Astrocyte (in vitro differentiated cells and primary cell): Measurements from ENCODE around the gene TRPV2. TPM values are rescaled to one million over a fixed set of nuclear protein-coding genes. Genes with fewer than 3 reads are reported as not detected.

Experiments used
- DNase-seq: peaks from one replicate; pipeline ENCODE4 v3.0.0-alpha.2; 2010; ENCODE audit warnings: low read depth
- FAIRE-seq: peaks from 2 replicates; lab custom pipeline; 2011; peaks lifted over from hg19 to GRCh38; lab: Jason Lieb, UNC
- H2AFZ ChIP-seq: 2 replicates; pipeline ENCODE4 v1.6.0; 2012; ENCODE audit warnings: low read depth, low read length, inconsistent platforms
- H3K27ac ChIP-seq: 2 replicates; pipeline ENCODE4 v1.5.1; 2011; ENCODE audit warnings: low read depth, low read length, inconsistent platforms
- H3K27me3 ChIP-seq: 2 replicates; pipeline ENCODE4 v1.6.0; 2011; ENCODE audit warnings: low read length, inconsistent platforms; ENCODE audit not compliant: insufficient read depth
- H3K36me3 ChIP-seq: 2 replicates; pipeline ENCODE4 v1.5.1; 2011; ENCODE audit warnings: low read length, inconsistent platforms; ENCODE audit not compliant: insufficient read depth
- H3K4me1 ChIP-seq: 2 replicates; pipeline ENCODE4 v1.5.1; 2011; ENCODE audit warnings: low read length, inconsistent platforms; ENCODE audit not compliant: insufficient read depth
- H3K4me2 ChIP-seq: 2 replicates; pipeline ENCODE4 v1.6.0; 2012; ENCODE audit warnings: low read length, inconsistent platforms
- H3K4me3 ChIP-seq: 2 replicates; pipeline ENCODE4 v1.5.1; 2011; ENCODE audit warnings: low read depth, mild to moderate bottlenecking, low read length, inconsistent platforms; ENCODE audit not compliant: insufficient read depth
- H3K79me2 ChIP-seq: 2 replicates; pipeline ENCODE4 v1.6.0; 2012; ENCODE audit warnings: mild to moderate bottlenecking, low read length, inconsistent platforms; ENCODE audit not compliant: insufficient read depth
- H3K9ac ChIP-seq: 2 replicates; pipeline ENCODE4 v1.6.0; 2012; ENCODE audit warnings: mild to moderate bottlenecking, low read length, inconsistent platforms
- H3K9me3 ChIP-seq: 2 replicates; pipeline ENCODE4 v1.5.1; 2012; ENCODE audit warnings: low read depth, mild to moderate bottlenecking, low read length, inconsistent platforms; ENCODE audit not compliant: insufficient read depth
- H4K20me1 ChIP-seq: 2 replicates; pipeline ENCODE4 v1.6.0; 2012; ENCODE audit warnings: low read length, inconsistent platforms; ENCODE audit not compliant: insufficient read depth
- H3K27ac Mint-ChIP-seq: one replicate; pipeline ENCODE4 v1.8.0; 2021; ENCODE audit warnings: mild to moderate bottlenecking, mixed read lengths; ENCODE audit not compliant: unreplicated experiment
- H3K27me3 Mint-ChIP-seq: one replicate; pipeline ENCODE4 v1.8.0; 2021; ENCODE audit warnings: low read depth, mixed read lengths; ENCODE audit not compliant: unreplicated experiment
- H3K36me3 Mint-ChIP-seq: one replicate; pipeline ENCODE4 v1.8.0; 2021; ENCODE audit warnings: low read depth, mixed read lengths; ENCODE audit not compliant: unreplicated experiment
- H3K4me1 Mint-ChIP-seq: one replicate; pipeline ENCODE4 v1.8.0; 2021; ENCODE audit warnings: low read depth, mixed read lengths; ENCODE audit not compliant: unreplicated experiment
- H3K4me3 Mint-ChIP-seq: one replicate; pipeline ENCODE4 v1.8.0; 2021; ENCODE audit warnings: mild to moderate bottlenecking, moderate library complexity, mixed read lengths; ENCODE audit not compliant: unreplicated experiment
- H3K9me3 Mint-ChIP-seq: one replicate; pipeline ENCODE4 v1.8.0; 2021; ENCODE audit warnings: mild to moderate bottlenecking, mixed read lengths; ENCODE audit not compliant: unreplicated experiment
- EZH2 ChIP-seq: IDR thresholded peaks from 2 replicates; pipeline ENCODE4 v1.6.1; 2012; ENCODE audit warnings: mild to moderate bottlenecking, low read length, inconsistent platforms; ENCODE audit not compliant: insufficient read depth
- total RNA-seq: library from RNA; stranded (reverse); gene quantifications from 2 replicates; pipeline ENCODE4 v1.2.1, GENCODE V29; 2021
- TF ChIP-seq, protein P1 (sequence below): IDR thresholded peaks from 2 replicates; pipeline ENCODE4 v1.5.1; 2011; ENCODE audit warnings: low read depth, mild to moderate bottlenecking, inconsistent platforms, low read length, moderate library complexity; ENCODE audit not compliant: insufficient read depth

The TRPV2 gene
- total RNA-seq, 1 donor from 2014 or later = 0.86 TPM

GRCh38 chr17:16419074-16419928 is 3.9 kb downstream of the TRPV2 start:
- Histone ChIP-seq H2AFZ (peak overlapping the region; percentile 3), H3K27me3 (no peaks in the 10 kb centered on the region), H3K9ac (peak overlapping the region; percentile 78), H3K4me1 (peaks cover 47% of the 10 kb centered on the region), H3K79me2 (peaks cover 19% of the 10 kb centered on the region), H3K36me3 (no peaks in the 10 kb centered on the region), H4K20me1 (peaks cover 7% of the 10 kb centered on the region), H3K4me2 (peak overlapping the region; percentile 86), H3K9me3 (no peaks in the 10 kb centered on the region), H3K27ac (peak overlapping the region; percentile 92), H3K4me3 (peak overlapping the region; percentile 30)
- Mint-ChIP-seq H3K4me1 (peaks cover 31% of the 10 kb centered on the region), H3K4me3 (peak overlapping the region; percentile 61), H3K27ac (peak overlapping the region; percentile 95), H3K9me3 (no peaks in the 10 kb centered on the region), H3K27me3 (no peaks in the 10 kb centered on the region), H3K36me3 (no peaks in the 10 kb centered on the region)
- FAIRE-seq (peak; percentile 96), DNase-seq (peak; percentile 91)
- TF ChIP-seq, protein P1, sequence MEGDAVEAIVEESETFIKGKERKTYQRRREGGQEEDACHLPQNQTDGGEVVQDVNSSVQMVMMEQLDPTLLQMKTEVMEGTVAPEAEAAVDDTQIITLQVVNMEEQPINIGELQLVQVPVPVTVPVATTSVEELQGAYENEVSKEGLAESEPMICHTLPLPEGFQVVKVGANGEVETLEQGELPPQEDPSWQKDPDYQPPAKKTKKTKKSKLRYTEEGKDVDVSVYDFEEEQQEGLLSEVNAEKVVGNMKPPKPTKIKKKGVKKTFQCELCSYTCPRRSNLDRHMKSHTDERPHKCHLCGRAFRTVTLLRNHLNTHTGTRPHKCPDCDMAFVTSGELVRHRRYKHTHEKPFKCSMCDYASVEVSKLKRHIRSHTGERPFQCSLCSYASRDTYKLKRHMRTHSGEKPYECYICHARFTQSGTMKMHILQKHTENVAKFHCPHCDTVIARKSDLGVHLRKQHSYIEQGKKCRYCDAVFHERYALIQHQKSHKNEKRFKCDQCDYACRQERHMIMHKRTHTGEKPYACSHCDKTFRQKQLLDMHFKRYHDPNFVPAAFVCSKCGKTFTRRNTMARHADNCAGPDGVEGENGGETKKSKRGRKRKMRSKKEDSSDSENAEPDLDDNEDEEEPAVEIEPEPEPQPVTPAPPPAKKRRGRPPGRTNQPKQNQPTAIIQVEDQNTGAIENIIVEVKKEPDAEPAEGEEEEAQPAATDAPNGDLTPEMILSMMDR = no peak
- no peak for TF ChIP-seq EZH2

DNA sequence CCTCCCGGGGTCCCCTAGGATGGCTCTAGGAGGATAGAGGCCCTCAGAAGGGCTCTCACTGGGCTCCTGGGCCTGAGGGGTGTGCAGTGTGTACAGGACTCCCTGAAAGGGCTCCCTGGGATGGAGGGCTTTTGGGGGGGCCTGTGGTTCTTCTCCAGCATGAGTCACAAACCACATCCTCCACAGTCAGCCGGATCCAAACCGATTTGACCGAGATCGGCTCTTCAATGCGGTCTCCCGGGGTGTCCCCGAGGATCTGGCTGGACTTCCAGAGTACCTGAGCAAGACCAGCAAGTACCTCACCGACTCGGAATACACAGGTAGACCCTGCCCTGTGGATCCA is 4.5 kb downstream of the TRPV2 start:
- Histone ChIP-seq H3K9ac (peak overlapping the region; percentile 78), H3K27ac (peak overlapping the region; percentile 92), H3K4me1 (peaks cover 47% of the 10 kb centered on the region), H3K36me3 (no peaks in the 10 kb centered on the region), H3K4me3 (peak overlapping the region; percentile 30), H3K9me3 (no peaks in the 10 kb centered on the region), H4K20me1 (peaks cover 7% of the 10 kb centered on the region), H3K4me2 (peak overlapping the region; percentile 86), H2AFZ (no peak overlapping the region), H3K79me2 (peaks cover 19% of the 10 kb centered on the region), H3K27me3 (no peaks in the 10 kb centered on the region)
- Mint-ChIP-seq H3K36me3 (no peaks in the 10 kb centered on the region), H3K4me3 (no peak overlapping the region), H3K27ac (peak overlapping the region; percentile 95), H3K4me1 (peaks cover 31% of the 10 kb centered on the region), H3K9me3 (no peaks in the 10 kb centered on the region), H3K27me3 (no peaks in the 10 kb centered on the region)
- TF ChIP-seq EZH2 = no peak
- TF ChIP-seq, protein P1 = no peak
- FAIRE-seq = peak; percentile 55
- DNase-seq = peak; percentile 82

DNA sequence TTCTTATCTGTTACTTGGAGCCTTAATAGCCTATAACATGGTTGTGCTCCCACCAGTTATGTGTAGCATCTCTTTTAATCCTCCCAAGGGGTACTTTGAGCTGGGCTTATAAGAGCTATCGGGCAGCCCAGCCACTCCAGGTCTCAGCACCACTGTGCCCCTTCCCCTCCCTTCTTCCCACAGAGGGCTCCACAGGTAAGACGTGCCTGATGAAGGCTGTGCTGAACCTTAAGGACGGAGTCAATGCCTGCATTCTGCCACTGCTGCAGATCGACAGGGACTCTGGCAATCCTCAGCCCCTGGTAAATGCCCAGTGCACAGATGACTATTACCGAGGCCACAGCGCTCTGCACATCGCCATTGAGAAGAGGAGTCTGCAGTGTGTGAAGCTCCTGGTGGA is 7.0 kb downstream of the TRPV2 start:
- Mint-ChIP-seq H3K27me3 (peaks cover 10% of the 10 kb centered on the region), H3K27ac (peak overlapping the region; percentile 47), H3K4me1 (peaks cover 30% of the 10 kb centered on the region), H3K4me3 (no peak overlapping the region), H3K9me3 (no peaks in the 10 kb centered on the region), H3K36me3 (no peaks in the 10 kb centered on the region)
- Histone ChIP-seq H3K36me3 (no peaks in the 10 kb centered on the region), H3K27me3 (no peaks in the 10 kb centered on the region), H3K79me2 (no peaks in the 10 kb centered on the region), H3K9ac (no peak overlapping the region), H3K9me3 (no peaks in the 10 kb centered on the region), H4K20me1 (peaks cover 7% of the 10 kb centered on the region), H2AFZ (no peak overlapping the region), H3K4me1 (peaks cover 37% of the 10 kb centered on the region), H3K4me2 (no peak overlapping the region), H3K27ac (no peak overlapping the region), H3K4me3 (no peak overlapping the region)
- no peak for DNase-seq
- TF ChIP-seq, protein P1 = no peak
- TF ChIP-seq EZH2 = no peak
- FAIRE-seq = no peak
